HG03469 (cell line): ENCODE measurements around the gene MORN3.

ENCODE experiments used
- ATAC-seq: cut with Tn5 transposase; IDR thresholded peaks from one replicate; pipeline ENCODE4 v1.9.1; 2021; ENCODE audit warnings: mild to moderate bottlenecking, moderate library complexity, moderate number of reproducible peaks; ENCODE audit not compliant: unreplicated experiment

Gene MORN3

GRCh38 chr12:121603581-121603980 lies 65.9 kb downstream of the MORN3 start:
- no peak for ATAC-seq

GRCh38 chr12:121602766-121603165 lies 66.7 kb downstream of the MORN3 start:
- no peak for ATAC-seq

GRCh38 chr12:121600702-121601336 lies 68.6 kb downstream of the MORN3 start:
- ATAC-seq: no peak
